ENCODE measurements around the gene CDH22. TPM values are rescaled to one million over a fixed set of nuclear protein-coding genes. Genes with fewer than 3 reads are reported as not detected.

Gene CDH22
- total RNA-seq, 1 donor from 2014 or later = 1.7 TPM

DNA sequence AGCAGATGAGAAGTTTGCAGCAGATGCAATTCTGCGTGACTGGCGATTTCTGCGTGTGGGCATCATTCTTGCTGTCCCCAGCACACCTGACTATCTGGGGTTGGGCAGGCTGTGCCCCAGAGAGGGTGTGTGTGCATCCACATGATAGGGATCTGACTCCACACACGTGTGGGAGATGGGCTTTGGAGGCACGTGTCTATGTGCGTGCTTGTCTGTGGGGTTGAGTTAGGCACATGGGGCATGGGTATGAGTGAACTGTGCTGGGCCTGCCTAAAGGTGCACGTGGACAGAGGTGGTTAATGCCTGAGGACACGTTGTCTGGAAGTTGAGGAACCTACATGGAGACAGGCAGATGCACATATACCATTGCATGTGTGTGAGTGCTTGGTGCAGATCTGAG lies 139.9 kb downstream of the CDH22 start:
- intact Hi-C loops (cut with DNase I) = no loop called here
- no peak overlapping the region for H3K4me3 ChIP-seq
- TF ChIP-seq POLR2AphosphoS5 (IDR thresholded peaks at IDR 0.05; ENCODE audit: insufficient read depth in 1 of 2, low read depth in 1 of 2) = no peak
- TF ChIP-seq CTCF (IDR thresholded peaks at IDR 0.05) = no peak
- no peak for TF ChIP-seq POLR2A (IDR thresholded peaks at IDR 0.05)

GRCh38 chr20:46167080-46167479 lies 141.2 kb downstream of the CDH22 start:
- no peak overlapping the region for H3K4me3 ChIP-seq
- H3K36me3 ChIP-seq = no peaks in the 10 kb centered on the region
- no peak overlapping the region for H3K27ac ChIP-seq
- no peaks in the 10 kb centered on the region for H3K27me3 ChIP-seq
- TF ChIP-seq CTCF (IDR thresholded peaks at IDR 0.05) (no peak), POLR2AphosphoS5 (IDR thresholded peaks at IDR 0.05; ENCODE audit: insufficient read depth in 1 of 2, low read depth in 1 of 2) (no peak), POLR2A (IDR thresholded peaks at IDR 0.05) (no peak)
- DNase-seq (ENCODE audit: extremely low spot score in 2 of 2) = no peak
- intact Hi-C loops (cut with DNase I) = no loop called here
- no peaks in the 10 kb centered on the region for H3K4me1 ChIP-seq
- no peaks in the 10 kb centered on the region for H3K9me3 ChIP-seq

More for the DNA sequence above, 139.9 kb downstream of the CDH22 start:
- Histone ChIP-seq H3K27me3 (no peaks in the 10 kb centered on the region), H3K36me3 (no peaks in the 10 kb centered on the region), H3K4me1 (no peaks in the 10 kb centered on the region), H3K27ac (no peak overlapping the region), H3K9me3 (no peaks in the 10 kb centered on the region)
- no peak for DNase-seq (ENCODE audit: extremely low spot score in 2 of 2)

GRCh38 chr20:46164254-46164653 lies 144.0 kb downstream of the CDH22 start:
- Histone ChIP-seq H3K9me3 (no peaks in the 10 kb centered on the region), H3K4me3 (no peak overlapping the region), H3K4me1 (no peaks in the 10 kb centered on the region), H3K27ac (no peak overlapping the region), H3K27me3 (no peaks in the 10 kb centered on the region), H3K36me3 (no peaks in the 10 kb centered on the region)
- no peak for TF ChIP-seq POLR2A (IDR thresholded peaks at IDR 0.05)
- TF ChIP-seq POLR2AphosphoS5 (IDR thresholded peaks at IDR 0.05; ENCODE audit: insufficient read depth in 1 of 2, low read depth in 1 of 2) = no peak
- TF ChIP-seq CTCF (IDR thresholded peaks at IDR 0.05) = no peak
- no peak for DNase-seq (ENCODE audit: extremely low spot score in 2 of 2)
- intact Hi-C loops (cut with DNase I) = no loop called here

DNA sequence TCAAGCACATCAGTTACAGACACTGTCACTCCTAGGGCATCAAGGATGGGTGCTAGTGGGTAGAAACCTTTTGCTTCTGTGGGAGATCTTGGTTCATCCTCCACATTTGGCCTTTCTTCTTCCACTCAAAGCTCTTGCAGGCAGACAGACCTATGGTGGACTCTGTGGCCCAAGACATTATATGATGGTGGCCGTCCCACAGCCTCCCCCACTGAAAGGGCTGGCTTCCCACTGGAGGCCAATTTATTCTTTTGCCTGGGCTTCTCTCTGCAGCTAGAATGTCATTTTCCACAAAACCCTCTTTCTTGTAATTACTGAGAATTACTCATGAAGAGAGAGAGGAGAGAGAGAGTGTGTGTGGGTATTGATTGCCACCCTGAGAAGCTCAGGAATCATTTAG lies 146.4 kb downstream of the CDH22 start:
- Histone ChIP-seq H3K27me3 (no peaks in the 10 kb centered on the region), H3K27ac (no peak overlapping the region), H3K4me3 (no peak overlapping the region), H3K4me1 (no peaks in the 10 kb centered on the region), H3K9me3 (no peaks in the 10 kb centered on the region), H3K36me3 (no peaks in the 10 kb centered on the region)
- TF ChIP-seq POLR2A (IDR thresholded peaks at IDR 0.05) (no peak), POLR2AphosphoS5 (IDR thresholded peaks at IDR 0.05; ENCODE audit: insufficient read depth in 1 of 2, low read depth in 1 of 2) (no peak), CTCF (IDR thresholded peaks at IDR 0.05) (no peak)
- DNase-seq (ENCODE audit: extremely low spot score in 2 of 2) = no peak
- intact Hi-C loops (cut with DNase I) = no loop called here

DNA sequence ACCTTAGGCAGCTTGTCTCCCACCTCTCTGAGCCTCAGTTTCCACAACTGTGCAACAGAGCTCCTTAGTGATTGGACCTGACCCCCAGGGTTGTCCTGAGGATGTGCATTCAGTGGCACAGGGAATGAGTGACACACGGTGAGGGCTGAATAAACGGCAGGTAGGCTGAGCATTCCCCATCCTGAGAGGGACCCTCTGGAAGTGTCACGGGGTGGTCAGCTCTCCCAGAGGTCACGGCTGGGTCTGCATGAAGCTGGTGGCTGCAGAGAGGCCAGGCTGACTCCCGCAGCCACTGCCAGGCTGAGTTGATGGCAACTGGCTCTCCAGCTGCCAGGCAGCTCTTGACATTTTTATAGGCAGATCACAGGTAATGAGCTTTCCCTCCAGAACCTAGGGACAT lies 147.6 kb downstream of the CDH22 start:
- intact Hi-C loops (cut with DNase I) = no loop called here
- Histone ChIP-seq H3K27ac (no peak overlapping the region), H3K4me1 (no peaks in the 10 kb centered on the region), H3K4me3 (no peak overlapping the region), H3K9me3 (no peaks in the 10 kb centered on the region), H3K27me3 (no peaks in the 10 kb centered on the region), H3K36me3 (no peaks in the 10 kb centered on the region)
- no peak for TF ChIP-seq POLR2AphosphoS5 (IDR thresholded peaks at IDR 0.05; ENCODE audit: insufficient read depth in 1 of 2, low read depth in 1 of 2)
- TF ChIP-seq POLR2A (IDR thresholded peaks at IDR 0.05) = no peak
- no peak for TF ChIP-seq CTCF (IDR thresholded peaks at IDR 0.05)
- DNase-seq (ENCODE audit: extremely low spot score in 2 of 2) = no peak
